HG03460 (cell line): Measurements from ENCODE around the gene CD24.
"Not testable (repeated sequence)": the region's sequence is repeated elsewhere in the genome, so short reads cannot be mapped to it uniquely, and the experiment has no call there.

ENCODE experiments used
- ATAC-seq: cut with Tn5 transposase; IDR thresholded peaks from one replicate; pipeline ENCODE4 v1.9.1; 2021; ENCODE audit not compliant: unreplicated experiment

CD24 gene

DNA sequence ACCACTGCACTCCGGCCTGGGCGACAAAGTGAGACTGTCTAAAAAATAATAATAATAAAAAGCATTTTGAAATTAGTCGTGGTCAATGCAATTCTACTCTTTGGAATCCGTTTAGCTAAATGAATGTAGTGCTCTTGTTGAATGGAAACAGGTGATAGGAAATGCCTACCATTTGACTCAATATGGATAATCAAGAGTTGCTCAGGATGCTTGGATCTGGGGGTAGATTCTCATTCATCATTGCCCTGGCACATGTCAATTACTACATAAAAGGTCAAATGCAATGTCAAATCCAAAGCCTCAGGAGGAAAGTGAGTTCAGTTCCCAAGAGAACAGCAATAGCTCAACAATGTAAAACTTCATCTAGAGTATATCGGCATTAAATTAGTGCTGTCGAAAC is 3.8 kb downstream of the CD24 start:
- ATAC-seq, result not testable (repeated sequence)

DNA sequence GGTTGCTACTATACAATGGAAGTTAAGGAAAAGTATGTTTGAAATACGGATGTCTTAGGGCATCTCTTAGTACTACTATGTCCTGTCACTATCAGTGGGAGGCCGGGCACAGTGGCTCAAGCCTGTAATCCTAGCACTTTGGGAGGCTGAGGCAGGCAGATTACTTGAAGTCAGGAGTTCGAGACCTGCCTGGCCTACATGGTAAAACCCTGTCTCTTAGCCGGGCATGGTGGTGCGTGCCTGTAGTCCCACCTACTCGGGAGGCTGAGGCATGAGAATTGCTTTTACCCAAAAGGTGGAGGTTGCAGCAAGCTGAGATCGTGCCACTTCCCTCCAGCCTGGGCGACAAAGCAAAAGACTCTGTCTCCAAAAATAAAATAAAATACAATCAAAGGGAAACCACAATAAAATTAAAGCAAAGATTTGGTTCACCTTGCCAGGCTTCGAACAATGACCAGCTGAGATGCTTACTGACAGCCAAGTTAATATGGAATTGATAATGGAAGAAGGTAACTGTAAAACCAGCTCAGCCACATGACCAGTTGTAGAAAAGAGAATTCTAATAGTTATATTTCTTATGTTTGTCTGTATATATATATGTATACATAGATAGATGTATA is 6.5 kb downstream of the CD24 start:
- ATAC-seq, result no peak

DNA sequence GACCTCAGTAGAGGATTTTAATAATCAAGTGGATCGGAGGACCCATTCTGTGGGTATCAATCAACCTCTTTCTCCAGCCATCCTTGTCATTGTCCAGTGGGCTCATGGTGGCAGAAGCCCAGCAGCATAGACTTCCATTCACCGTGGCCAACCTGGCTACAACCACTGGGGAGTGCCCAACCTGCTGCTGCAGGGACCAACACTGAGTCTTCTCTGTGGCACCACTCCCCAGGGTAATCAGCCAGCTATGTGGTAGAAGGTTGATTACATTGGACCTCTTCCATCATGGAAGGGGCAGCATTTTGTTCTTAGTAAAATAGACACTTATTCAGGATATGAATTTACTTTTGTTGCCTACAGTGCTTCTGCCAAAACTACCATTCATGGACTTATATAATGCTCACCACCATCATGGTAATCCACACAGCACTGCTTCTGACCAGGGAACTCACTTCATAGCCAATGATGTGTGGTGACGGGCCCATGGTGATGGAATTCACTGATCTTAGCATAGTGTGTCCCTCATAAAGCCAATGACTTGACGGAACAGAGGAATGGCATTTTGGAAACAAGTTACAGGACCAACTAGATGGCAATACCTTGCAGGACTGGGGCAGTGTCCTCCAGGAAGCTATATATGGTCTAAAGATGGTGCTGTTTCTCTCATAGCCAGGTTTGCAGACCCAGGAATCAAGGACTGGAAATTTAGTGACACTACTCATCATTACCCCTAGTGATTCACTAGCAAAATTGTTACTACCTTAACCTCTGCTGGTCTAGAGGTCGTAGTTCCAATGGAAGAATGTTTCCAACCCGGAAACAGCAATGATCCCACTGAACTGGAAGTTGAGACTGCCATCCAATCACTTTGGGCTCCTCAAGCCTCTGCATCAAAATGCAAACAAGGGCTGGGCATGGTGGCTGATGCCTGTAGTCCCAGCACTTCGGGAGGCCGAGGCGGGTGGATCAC is 7.6 kb downstream of the CD24 start:
- no peak for ATAC-seq

DNA sequence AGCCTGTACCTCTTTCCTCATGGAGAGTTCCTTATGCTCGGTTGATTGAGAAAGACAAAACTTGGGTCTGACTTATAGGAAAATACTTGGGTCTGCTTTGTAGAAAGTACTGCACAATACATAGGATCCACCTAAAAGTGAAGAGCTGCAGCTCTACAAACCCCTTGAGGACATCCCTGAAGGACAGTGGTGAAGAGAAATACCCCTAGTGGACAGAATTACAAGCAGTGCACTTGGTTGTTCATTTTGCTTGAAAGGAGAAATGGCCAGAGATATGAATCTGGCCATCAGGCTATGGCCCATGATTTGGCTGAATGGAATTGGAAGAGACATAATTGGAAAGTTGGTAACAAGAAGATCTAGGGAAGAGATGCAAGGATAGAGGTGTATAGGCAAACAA is 8.3 kb downstream of the CD24 start:
- ATAC-seq, result no peak

DNA sequence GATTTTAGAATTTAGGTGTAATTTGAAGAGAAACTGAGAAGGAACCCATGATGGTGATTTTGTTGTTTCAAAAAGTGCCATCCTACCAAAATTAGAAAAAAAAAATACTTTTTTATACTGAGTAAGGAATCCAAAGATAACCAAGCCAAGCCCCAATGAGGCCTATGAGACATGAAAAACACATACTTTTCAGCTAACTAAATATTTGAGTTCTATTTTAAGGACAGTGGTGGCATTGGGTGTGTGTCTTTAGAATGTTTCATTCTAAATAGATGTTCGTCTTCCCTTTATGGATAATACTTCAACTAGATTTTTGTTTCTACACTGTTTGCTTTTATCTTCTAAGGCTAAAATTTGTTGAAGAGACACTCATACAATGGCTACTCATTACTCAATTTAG is 9.6 kb downstream of the CD24 start:
- no peak for ATAC-seq

DNA sequence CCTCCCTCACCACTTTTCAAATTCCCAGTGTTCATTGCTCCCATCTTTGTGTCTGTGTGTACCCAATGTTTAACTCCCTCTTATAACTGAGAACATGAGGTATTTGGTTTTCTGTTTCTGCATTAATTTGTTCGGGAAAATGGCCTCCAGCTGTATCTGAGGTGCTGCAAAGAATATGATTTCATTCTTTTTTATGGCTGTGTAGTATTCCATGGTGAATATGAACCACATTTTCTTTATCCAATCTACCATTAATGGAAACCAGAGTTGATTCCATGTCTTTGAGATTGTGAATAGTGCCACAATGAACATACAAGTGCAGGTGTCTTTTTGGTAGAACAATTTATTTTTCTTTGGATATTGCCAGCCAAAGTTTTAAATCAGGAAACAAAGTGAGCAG is 10.4 kb downstream of the CD24 start:
- no peak for ATAC-seq

DNA sequence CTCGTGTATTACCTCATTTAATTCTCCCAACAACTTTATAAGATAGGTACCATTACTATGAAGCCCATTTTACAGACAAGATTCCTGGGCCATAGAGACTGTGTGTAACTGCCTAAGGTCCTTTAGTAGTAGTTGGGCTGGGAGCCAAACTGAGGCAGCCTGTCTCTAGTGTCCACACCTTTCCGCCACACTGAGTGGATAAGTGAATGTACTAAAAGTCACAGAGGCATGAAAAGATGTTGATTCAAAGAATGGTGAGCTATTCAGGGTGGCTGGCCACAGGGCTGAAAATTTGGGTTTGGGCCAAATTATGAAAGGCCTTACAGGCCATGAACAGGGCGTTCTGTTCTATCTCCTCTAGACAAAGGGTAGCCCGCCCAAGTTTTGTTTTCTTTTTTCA is 11.0 kb downstream of the CD24 start:
- ATAC-seq, result no peak

DNA sequence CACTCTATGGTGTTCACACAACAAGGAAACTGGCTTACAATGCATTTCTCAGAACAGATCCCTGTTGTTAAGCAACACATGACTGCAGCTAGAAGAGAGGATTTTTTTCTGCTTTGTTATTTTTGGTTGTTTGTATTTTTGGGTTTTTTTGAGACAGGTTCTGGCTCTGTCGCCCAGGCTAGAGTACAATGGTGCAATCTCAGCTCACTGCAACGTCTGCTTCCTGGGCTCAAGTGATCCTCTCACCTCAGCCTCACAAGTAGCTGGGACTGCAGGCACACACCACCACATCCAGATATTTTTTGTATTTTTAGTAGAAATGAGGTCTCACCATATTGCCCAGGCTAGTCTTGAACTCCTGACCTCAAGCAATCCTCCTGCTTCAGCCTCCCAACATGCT is 12.7 kb downstream of the CD24 start:
- ATAC-seq, result no peak

DNA sequence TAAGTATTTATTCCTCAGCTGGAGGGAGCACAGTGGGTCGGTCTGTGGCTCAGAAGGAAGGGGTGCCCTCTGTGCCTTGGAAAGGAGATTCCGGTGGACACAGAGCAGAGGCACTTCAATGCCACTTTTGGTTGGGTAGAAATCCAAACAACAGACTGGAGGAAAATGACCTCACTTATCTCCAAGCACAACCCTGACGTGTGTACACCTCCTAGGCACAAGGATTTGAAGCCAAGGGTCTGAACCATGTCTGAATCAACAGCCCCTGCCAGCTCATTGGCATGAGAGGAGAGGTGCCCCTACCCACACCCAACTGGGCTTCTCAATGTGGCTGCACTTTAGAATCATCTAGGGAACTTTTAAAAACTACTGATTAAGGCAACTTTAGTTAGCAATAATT is 13.4 kb downstream of the CD24 start:
- ATAC-seq, result no peak

DNA sequence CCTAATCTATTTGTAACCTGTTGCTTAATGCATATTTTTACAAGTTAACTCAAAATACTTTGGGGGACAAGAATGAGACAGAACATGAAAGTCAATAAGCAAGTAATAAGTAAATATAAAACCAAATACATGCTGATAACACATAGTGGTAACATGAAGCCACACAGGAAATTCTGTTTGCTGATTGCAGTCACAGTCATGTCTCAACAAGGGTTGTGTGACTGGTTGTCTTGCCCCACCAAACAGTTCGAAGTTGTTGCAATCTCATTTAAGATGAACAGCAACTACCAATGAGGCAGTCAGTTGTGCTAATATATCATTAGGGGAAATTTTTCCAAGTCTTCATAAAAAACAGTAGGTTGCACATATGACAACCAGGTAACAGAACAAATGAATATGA is 14.5 kb downstream of the CD24 start:
- ATAC-seq, result no peak

DNA sequence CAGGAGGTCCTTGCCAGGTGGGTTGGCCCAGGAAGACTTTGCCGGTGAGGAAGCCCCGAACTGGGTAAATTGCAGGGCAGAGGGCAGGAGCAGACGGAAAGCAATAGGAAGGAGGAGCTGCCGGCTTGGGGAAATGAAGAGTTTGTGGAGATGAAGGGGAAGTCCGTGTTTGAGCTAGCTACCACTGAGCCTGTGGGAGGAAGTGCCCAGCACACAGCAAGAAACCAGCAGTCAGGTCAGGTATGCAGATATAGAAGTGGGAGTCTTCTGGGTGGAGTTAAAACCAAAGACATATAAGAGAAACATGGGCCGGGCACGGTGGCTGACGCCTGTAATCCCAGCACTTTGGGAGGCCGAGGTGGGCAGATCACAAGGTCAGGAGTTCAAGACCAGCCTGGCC is 34.7 kb downstream of the CD24 start:
- no peak for ATAC-seq

DNA sequence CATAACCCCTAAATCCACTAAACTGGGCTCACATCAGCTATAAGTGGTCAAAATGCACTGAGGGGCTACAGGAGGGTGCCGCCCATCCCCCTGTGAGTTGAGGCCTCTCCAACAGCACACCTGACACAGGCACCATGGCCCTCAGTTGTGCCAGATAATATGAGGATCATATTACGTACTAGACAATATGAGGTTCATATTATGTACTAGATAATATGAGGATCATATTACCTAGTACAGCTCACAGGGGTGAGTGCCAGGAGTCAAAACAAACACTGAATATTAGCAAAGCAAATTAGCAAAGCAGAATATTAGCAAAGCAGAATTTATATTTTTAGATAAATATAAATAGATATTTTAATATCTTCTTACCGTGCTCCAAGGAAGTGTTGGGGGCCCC is 35.3 kb downstream of the CD24 start:
- ATAC-seq, result no peak

DNA sequence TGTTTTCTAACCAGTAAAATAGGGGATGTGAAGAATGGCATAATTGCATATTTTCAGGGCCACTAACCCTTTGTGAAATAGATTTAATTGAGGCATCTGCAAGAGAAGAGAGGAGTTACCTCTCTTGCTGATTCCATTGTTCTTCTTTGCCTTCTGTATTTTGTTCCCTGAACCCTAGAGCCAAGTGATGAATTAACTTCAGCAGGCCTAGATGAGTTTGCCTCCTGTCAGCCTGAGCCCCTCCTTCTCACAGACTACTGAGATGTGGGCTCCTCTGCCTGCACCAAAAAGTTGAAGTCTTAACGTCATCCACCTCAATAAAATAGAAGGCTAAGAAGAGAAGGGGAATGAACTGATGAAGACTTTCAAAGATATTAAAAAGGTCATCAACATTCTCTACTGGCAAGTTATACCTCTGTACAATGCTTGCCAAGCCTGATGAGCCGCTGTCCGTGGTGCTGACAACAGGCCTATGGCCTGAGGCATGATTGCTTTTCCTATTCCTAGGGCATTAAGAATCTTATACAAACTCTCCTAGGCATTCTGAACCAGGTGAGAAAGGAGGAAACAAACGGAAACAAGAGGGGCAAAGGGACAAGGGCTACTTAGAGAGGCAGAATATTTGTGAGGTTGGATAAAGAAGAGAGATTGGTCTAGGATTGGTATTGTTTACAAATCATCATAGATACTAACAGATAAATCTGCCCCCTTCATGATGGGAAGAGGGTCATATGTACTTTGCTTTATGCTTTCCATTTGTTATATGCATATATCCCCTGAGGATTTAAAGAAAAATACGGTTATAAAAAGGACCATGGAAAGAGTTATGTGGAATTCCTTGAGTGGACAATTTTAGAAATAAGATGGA is 46.8 kb downstream of the CD24 start:
- no peak for ATAC-seq

DNA sequence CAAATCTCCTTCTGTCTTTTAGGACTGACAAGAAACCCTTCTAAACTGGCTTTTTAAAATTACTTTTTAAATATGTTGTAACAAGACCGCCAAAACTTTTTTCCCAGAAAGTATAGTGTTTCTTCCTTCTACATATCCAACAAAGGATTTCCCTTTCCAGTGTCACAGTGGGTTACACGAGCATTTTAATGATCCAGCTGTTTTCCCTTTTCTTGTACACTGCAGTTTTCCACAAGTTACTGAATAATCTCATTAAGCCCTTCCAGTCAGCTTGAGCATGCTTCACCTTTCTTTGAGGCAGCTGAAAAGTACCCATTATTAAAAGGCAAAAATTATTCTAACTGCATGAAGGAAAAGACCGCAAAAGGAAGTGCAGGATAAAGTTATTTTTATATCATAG is 48.6 kb downstream of the CD24 start:
- no peak for ATAC-seq

DNA sequence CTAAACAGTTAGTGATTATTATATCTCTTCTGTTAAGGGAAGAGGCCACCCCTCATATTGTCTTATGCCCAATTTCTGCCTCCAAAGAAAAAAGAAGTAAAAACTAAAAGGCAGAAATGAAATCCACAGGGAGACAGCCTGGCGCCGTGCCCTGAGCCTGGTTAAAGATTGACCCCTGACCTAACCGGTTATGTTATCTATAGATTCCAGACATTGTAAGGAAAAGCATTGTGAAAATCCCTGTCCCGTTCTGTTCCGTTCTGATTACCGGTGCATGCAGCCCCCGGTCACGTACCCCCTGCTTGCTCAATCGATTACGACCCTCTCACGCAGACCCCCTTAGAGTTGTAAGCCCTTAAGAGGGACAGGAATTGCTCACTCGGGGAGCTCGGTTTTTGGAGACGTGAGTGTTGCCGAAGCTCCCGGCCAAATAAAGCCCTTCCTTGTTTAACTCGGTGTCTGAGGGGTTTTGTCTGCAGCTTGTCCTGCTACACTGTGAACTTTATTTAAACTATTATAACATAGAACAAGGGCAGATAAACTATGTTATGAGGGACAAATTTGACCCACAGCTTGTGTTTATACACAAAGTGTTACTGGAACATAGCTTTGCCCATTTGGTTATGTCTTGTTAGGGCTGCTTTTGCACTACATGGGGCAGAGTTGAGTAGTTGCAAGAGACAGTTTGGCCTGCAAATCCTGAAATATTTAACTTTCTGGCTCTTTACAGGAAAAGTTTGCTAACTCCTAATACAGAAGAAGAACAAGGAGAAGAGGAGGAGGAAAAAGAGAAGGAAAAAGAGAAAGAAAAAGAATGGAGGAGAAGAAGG is 49.6 kb downstream of the CD24 start:
- no peak for ATAC-seq

DNA sequence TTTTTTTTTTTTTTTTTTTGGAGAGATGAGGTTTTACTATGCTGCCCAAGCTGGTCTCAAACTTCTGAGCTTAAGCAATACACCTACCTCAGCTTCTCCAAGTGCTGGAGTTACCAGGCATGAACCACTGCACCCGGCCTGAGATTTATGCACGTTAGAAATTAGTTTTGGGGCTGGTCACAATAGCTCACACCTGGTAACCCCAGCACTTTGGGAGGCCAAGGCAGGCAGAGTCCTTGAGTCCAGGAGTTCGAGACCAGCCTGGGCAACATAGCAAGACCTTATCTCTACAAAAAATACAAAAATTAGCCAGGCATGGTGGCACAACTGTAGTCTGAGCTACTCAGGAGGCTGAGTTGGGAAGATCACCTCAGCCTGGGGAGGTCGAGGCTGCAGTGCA is 51.9 kb downstream of the CD24 start:
- no peak for ATAC-seq
